Right lung (tissue), 5 donors: ENCODE measurements around the gene FRMPD4. TPM values are rescaled to one million over a fixed set of nuclear protein-coding genes. Genes with fewer than 3 reads are reported as not detected.

Experiments used
- DNase-seq, 2 donors: peaks; one replicate each; pipeline ENCODE4 v3.0.0-alpha.2; 2013
- polyA plus RNA-seq, 5 donors: library from polyadenylated mRNA; unstranded; fragments of 120-200 nt; gene quantifications; one replicate each; pipeline versions ENCODE4 v1.2.1 to v1.2.3, GENCODE V29; 2013; ENCODE audit warnings: inconsistent platforms in 1 of 5, low replicate concordance in 1 of 5; ENCODE audit not compliant: insufficient read length in 5 of 5, insufficient read depth in 1 of 5

The FRMPD4 gene
- polyA plus RNA-seq, 5 donors = 0.40 to 1.2 (median 0.76) TPM

DNA sequence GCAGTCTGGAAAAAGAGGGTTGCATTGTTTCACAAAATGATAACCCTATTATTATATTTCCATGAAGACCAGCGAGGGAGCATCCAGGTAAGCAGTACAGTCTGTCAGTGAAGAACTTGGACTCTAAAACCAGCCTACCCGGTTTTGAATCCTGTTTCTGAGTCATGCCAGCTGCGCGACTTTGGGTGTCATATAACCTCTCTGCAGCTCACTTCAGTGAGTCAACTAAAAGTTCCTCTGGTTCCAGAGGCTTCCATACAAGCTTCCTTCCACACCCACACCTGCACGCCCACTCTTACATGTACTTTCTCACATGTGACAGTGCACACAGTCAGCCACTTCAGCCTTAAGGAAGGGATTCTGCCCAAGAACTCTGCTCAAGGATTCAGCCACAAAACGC lies 603.1 kb downstream of the FRMPD4 start:
- no peak for DNase-seq

DNA sequence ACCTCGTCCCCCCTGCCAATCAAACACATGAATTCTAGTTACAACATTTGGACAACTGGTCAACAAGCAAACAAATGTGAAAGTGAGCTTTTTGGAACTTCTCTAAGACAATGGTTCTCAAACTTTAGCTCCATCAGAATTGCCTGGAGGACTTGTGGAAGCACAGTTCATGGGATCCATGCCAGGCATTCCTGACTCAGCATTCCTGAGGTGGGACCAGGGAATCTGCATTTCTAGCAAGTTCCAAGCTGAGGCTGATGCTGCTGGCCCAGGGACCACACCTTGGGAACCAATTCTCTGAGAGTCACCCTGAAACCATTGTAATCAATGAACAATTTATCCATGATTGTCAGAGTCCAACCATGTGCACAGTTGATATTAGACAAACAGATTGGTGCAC lies 609.2 kb downstream of the FRMPD4 start:
- DNase-seq = no peak

DNA sequence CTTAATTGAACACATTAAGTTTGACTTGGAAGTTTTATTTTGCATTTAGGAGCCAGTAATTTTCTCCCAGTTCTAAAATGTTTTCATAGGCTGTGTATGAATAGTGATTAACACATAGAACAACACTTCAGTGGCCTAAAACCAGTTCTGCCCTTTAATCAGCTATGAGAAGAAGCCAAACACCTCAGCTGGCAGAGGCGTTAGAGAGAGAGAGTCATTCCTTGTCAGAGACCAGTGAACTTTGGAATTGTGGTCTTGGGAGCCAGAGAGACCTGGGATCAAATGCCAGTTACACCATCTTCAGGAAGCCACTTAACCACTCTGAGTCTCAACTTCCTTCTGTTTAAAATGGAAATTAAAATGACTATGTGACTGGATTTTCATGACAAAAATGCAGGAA lies 613.6 kb downstream of the FRMPD4 start:
- no peak for DNase-seq

- DNase-seq = no peak
These were observed 615.1 kb downstream of the FRMPD4 start for GRCh38 chrX:12753366-12753765.

DNA sequence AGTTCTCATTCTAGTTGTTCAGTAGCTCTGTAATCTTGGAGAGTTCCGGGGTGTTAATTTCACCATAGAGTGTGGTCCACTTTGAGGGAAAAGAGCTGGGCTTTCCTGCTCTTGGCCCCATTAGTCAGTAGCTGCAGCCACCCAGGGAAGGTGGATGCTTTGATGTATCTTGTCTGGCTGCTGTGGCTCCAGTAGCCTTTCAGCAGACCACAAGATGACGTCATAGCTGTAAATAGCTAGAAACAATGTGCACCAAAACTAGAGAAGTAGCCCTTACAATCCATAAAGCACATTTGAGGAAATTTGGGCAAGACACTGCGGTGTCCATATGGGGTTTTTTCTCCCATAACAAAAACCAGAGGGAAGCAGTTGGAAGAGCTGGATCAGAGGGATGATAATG lies 620.0 kb downstream of the FRMPD4 start:
- DNase-seq = no peak

DNA sequence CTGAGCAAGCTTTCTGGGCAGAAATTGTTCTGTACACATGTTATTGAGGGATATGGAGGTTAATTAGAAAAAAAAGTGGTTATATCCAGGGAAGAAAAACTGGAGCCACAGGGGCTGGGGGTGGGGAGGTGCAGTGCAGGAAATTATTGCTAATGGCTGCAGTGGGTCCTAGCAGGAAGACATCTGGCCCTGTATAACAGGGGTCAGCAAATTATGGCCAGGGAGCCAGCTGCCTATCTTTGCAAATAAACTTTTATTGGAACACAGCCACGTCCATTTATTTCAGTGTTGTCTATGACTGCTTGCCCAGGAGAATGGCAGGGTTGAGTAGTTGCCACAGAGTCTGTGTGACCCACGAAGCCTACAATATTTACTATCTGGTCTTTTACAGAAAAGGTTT lies 629.6 kb downstream of the FRMPD4 start:
- no peak for DNase-seq

GRCh38 chrX:12768491-12768890 lies 630.2 kb downstream of the FRMPD4 start:
- DNase-seq = no peak

GRCh38 chrX:12770440-12770839 lies 632.2 kb downstream of the FRMPD4 start:
- peak in 1 of 2 donors; percentile 7 for DNase-seq

GRCh38 chrX:12771445-12772069 lies 633.3 kb downstream of the FRMPD4 start:
- DNase-seq = no peak
